Endodermal cell (in vitro differentiated cells): Measurements from ENCODE around the gene SATB2. TPM values are rescaled to one million over a fixed set of nuclear protein-coding genes. Genes with fewer than 3 reads are reported as not detected.

Source experiments
- DNase-seq: peaks from one replicate; pipeline ENCODE4 v3.0.0-alpha.2; 2017
- H3K27ac ChIP-seq: 2 replicates; pipeline ENCODE4 v1.5.1; 2013; ENCODE audit warnings: mild to moderate bottlenecking, low read depth, low read length, moderate library complexity
- H3K27me3 ChIP-seq: 2 replicates; pipeline ENCODE4 v1.6.1; 2013; ENCODE audit warnings: mild to moderate bottlenecking, low read length, moderate library complexity; ENCODE audit not compliant: insufficient read depth, control insufficient read depth, poor library complexity, severe bottlenecking
- H3K36me3 ChIP-seq: 2 replicates; pipeline ENCODE4 v1.7.0; 2013; ENCODE audit warnings: mild to moderate bottlenecking, low read length, moderate library complexity; ENCODE audit not compliant: control insufficient read depth, insufficient read depth
- H3K4me1 ChIP-seq: one replicate; pipeline ENCODE4 v1.7.0; 2013; ENCODE audit warnings: low read length; ENCODE audit not compliant: control insufficient read depth, insufficient read depth
- H3K4me3 ChIP-seq: 2 replicates; pipeline ENCODE4 v1.5.1; 2013; ENCODE audit warnings: mild to moderate bottlenecking, low read length, moderate library complexity
- H3K9ac ChIP-seq: 2 replicates; pipeline ENCODE4 v1.6.1; 2013; ENCODE audit warnings: mild to moderate bottlenecking, low read length, moderate library complexity; ENCODE audit not compliant: poor library complexity, severe bottlenecking; ENCODE audit errors: extremely low read depth
- H3K9me3 ChIP-seq: 2 replicates; pipeline ENCODE4 v1.6.1; 2013; ENCODE audit warnings: mild to moderate bottlenecking, low read length, moderate library complexity; ENCODE audit not compliant: control insufficient read depth
- H3K27ac Mint-ChIP-seq: 2 replicates; pipeline ENCODE4 v1.8.0; 2020; ENCODE audit warnings: mixed read lengths
- H3K27me3 Mint-ChIP-seq: 2 replicates; pipeline ENCODE4 v1.8.0; 2021; ENCODE audit warnings: mild to moderate bottlenecking, mixed read lengths; ENCODE audit not compliant: insufficient read depth
- H3K36me3 Mint-ChIP-seq: 2 replicates; pipeline ENCODE4 v1.8.0; 2020; ENCODE audit warnings: low read depth, mixed read lengths
- H3K4me1 Mint-ChIP-seq: 2 replicates; pipeline ENCODE4 v1.8.0; 2020; ENCODE audit warnings: mixed read lengths
- H3K4me3 Mint-ChIP-seq: 2 replicates; pipeline ENCODE4 v1.8.0; 2020; ENCODE audit warnings: mild to moderate bottlenecking, moderate library complexity, mixed read lengths
- H3K9me3 Mint-ChIP-seq: 2 replicates; pipeline ENCODE4 v1.8.0; 2020; ENCODE audit warnings: mild to moderate bottlenecking, mixed read lengths
- CTCF ChIP-seq: fragments of 200-600 bp; sonication (generic); conservative IDR thresholded peaks from 2 replicates; pipeline ENCODE4 v1.5.0; 2021; ENCODE audit warnings: antibody characterized with exemption, mild to moderate bottlenecking
- WGBS, 2 experiments: methylation state at CpG; one replicate each; pipeline versions ENCODE4 v1.1.5 to v1.1.7; 2013; ENCODE audit warnings: missing lambda C conversion rate in 2 of 2, mixed read lengths in 1 of 2; ENCODE audit not compliant: insufficient coverage in 1 of 2, insufficient read length in 1 of 2; 5-methylcytosine and 5-hydroxymethylcytosine counted together
- total RNA-seq, 2 donors: library from RNA; stranded (reverse); fragmentation: NEBNext Ultra II Directional in 1 of 2; extraction: Animal tissue kit (Norgen Biotek cat#: 25700) in 1 of 2; gene quantifications; 2 replicates in 1 of 2; 3 replicates in 1 of 2; pipeline ENCODE4 v1.2.1, GENCODE V29; 2021

SATB2 gene
- total RNA-seq, 2 donors from 2014 or later = 2.4 to 3.0 TPM

- no peak for DNase-seq
- Histone ChIP-seq H3K9ac (no peak overlapping the region), H3K4me3 (no peak overlapping the region), H3K27ac (no peak overlapping the region), H3K36me3 (no peaks in the 10 kb centered on the region), H3K4me1 (no peaks in the 10 kb centered on the region), H3K27me3 (no peaks in the 10 kb centered on the region), H3K9me3 (no peaks in the 10 kb centered on the region)
- no peak overlapping the region for H3K27ac Mint-ChIP-seq
- no peak overlapping the region for H3K4me3 Mint-ChIP-seq
- 81 to 83% methylated on average over 5 of the region's 5 CpGs for WGBS, 2 experiments
- H3K36me3 Mint-ChIP-seq = no peaks in the 10 kb centered on the region
- peaks cover 26% of the 10 kb centered on the region for H3K9me3 Mint-ChIP-seq
- H3K4me1 Mint-ChIP-seq = no peaks in the 10 kb centered on the region
- no peak for TF ChIP-seq CTCF
- no peaks in the 10 kb centered on the region for H3K27me3 Mint-ChIP-seq
Observed at GRCh38 chr2:199278099-199278498, 179.6 kb downstream of the SATB2 start.

- Mint-ChIP-seq H3K4me3 (no peak overlapping the region), H3K27ac (no peak overlapping the region)
Observed at GRCh38 chr2:199273042-199273511, 184.7 kb downstream of the SATB2 start.

GRCh38 chr2:199261936-199262335 is 195.8 kb downstream of the SATB2 start:
- DNase-seq = no peak
- Mint-ChIP-seq H3K27me3 (peaks cover 5% of the 10 kb centered on the region), H3K27ac (no peak overlapping the region), H3K4me3 (no peak overlapping the region), H3K9me3 (peaks cover 38% of the 10 kb centered on the region), H3K4me1 (no peaks in the 10 kb centered on the region), H3K36me3 (peaks cover 9% of the 10 kb centered on the region)
- no peak overlapping the region for H3K9ac ChIP-seq
- no peak overlapping the region for H3K4me3 ChIP-seq
- no peaks in the 10 kb centered on the region for H3K4me1 ChIP-seq
- no peaks in the 10 kb centered on the region for H3K27me3 ChIP-seq
- no peak for TF ChIP-seq CTCF
- no peaks in the 10 kb centered on the region for H3K36me3 ChIP-seq
- H3K9me3 ChIP-seq = peaks cover 27% of the 10 kb centered on the region
- no peak overlapping the region for H3K27ac ChIP-seq

More at GRCh38 chr2:199273042-199273511, 184.7 kb downstream of the SATB2 start:
- Histone ChIP-seq H3K9ac (no peak overlapping the region), H3K9me3 (no peaks in the 10 kb centered on the region), H3K4me1 (no peaks in the 10 kb centered on the region), H3K27ac (no peak overlapping the region), H3K27me3 (no peaks in the 10 kb centered on the region), H3K36me3 (no peaks in the 10 kb centered on the region), H3K4me3 (no peak overlapping the region)
- DNase-seq = no peak
- no peaks in the 10 kb centered on the region for H3K27me3 Mint-ChIP-seq
- H3K36me3 Mint-ChIP-seq = no peaks in the 10 kb centered on the region
- no peaks in the 10 kb centered on the region for H3K9me3 Mint-ChIP-seq
- 78% methylated on average over 1 of the region's 1 CpG; no CpG with 5 or more reads in 1 of the 2 experiments for WGBS, 2 experiments
- no peak for TF ChIP-seq CTCF
- H3K4me1 Mint-ChIP-seq = no peaks in the 10 kb centered on the region
